GM12874 (cell line): ENCODE measurements around the gene MYO7B.

Experiments
- TF ChIP-seq, protein P1 (sequence below): IDR thresholded peaks from 2 replicates; pipeline ENCODE4 v1.5.1; 2011; ENCODE audit warnings: low read depth, mild to moderate bottlenecking, control low read depth, low read length, moderate library complexity; ENCODE audit not compliant: insufficient read depth

Gene MYO7B

DNA sequence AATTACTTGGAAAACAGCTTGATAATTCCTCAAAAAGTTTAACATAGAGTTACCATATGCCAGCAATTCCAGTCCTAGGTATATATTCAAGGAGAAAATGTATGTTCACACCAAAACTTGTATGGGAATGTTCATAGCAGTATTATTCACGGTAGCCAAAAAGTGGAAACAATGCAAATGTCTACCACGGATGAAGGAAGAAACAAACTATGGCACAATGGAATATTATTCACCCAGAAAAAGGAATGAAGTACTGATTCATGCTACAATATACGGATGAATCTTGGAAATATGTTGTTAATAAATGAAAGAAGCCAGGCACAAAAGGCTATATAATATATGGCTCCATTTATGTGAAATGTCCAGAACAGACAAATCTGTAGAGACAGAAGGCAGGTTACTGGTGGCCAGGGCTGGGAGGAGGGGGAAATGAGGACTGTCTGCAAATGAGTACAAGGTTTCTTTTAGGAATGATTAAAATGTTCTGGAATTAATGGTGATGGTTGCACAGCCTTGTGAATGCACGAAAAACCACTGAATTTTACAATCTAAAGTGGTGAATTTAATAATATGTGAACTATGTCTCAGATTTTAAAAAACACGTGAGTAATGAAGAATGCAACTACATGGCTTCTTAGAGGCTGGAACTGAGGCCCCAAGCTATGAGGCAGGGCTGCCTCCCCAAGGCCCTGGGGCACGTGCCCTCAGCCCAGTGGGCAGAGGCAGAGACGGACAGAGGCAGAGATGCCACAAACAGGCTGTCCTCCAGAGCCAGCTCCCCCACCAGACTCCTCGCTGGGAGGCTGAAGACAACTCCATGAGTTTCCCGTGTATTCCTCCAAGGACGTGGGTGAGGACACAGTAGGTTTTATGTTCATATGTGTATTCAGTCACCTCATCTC lies 134.8 kb downstream of the MYO7B start:
- TF ChIP-seq, protein P1, sequence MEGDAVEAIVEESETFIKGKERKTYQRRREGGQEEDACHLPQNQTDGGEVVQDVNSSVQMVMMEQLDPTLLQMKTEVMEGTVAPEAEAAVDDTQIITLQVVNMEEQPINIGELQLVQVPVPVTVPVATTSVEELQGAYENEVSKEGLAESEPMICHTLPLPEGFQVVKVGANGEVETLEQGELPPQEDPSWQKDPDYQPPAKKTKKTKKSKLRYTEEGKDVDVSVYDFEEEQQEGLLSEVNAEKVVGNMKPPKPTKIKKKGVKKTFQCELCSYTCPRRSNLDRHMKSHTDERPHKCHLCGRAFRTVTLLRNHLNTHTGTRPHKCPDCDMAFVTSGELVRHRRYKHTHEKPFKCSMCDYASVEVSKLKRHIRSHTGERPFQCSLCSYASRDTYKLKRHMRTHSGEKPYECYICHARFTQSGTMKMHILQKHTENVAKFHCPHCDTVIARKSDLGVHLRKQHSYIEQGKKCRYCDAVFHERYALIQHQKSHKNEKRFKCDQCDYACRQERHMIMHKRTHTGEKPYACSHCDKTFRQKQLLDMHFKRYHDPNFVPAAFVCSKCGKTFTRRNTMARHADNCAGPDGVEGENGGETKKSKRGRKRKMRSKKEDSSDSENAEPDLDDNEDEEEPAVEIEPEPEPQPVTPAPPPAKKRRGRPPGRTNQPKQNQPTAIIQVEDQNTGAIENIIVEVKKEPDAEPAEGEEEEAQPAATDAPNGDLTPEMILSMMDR: no peak

DNA sequence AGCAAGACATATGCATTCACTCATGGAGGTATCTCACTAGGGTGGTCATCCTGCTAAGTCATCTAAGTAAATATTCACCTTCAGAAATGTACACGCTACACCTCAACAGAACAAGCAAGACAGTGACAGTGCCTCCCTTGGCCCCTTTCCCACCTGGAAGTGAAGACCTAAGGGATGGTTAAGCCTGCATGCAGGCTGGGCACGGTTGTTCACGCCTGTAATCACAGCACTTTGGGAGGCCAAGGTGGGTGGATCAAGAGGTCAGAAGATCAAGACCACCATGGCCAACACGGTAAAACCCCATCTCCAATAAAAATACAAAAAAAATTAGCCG lies 135.4 kb downstream of the MYO7B start:
- TF ChIP-seq, protein P1: no peak

DNA sequence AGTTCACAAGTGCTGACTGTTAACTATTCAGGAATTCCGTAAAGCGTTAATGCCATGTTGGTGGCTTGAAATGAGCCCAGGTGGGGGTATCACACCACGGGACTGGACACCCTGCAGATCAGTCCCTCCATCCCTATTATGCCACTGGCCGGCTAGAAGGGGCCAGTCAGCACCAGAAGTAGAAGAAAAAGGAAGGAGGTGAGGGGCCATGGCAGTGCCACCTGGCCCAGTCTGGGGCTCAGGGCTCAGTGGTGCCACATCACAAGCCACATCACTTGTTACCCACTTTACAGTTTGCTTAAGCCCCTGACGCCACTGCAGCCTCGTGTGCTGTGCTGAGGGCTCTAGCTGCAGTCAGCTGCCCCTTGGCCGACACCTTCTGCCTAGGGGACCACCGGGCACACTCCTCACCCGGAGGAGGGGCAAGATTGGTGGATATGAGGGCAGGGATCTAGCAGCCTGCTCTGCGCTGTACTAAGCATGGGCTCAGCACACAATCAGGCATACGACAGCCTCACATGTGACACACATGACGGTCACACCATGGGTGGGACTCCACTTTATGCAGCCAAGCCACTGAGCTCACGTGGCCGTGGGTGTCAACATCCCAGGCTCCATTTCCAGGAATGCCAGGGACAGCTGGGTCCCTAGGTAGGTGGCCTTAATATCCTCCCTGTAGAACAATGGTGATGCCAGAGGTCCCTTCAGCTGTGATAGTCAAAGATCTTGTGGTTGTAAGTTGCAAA lies 136.2 kb downstream of the MYO7B start:
- TF ChIP-seq, protein P1: no peak

DNA sequence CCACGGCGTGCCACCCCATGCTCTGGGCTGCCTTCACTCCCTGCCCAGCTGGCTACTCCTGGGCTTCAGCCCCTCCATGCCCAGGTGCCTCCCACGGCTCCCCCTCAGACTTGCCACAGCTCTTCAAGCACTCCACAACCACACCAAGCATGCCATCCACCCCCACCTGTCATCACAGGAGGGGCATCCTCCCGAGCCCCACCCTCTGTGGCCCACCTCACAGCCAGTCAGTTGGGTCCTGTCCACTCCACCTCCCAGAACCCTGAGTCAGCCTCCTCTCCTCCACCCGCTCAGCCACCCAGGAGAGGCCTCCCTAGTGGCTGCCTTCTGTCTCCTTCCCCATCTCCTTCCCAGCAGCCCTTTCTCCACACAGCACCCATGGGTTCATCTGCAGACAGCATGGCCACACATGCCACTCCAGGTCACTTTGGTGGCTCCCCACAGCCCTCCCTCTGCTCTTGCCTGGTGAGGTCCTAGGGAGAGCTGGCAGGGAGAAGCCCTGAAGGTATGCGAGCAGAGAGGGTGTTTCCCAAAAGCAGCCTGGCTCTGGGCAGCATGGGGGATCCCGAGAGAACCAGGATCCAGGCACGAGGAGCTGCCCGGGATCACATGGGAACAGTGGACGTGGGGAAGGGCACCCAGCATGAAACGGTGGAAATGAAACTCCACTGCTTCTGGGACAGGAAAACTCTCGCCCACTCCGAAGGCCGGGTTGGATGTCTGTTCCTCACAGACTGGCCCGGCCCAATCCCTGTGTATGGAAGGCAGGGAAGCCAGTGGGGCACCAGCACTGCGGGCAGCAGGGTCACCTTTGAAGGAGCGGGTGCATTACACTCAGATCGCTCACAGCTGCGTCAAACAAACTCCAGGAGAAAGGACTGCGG lies 137.1 kb downstream of the MYO7B start:
- TF ChIP-seq, protein P1: no peak

GRCh38 chr2:127673291-127674069 lies 138.0 kb downstream of the MYO7B start:
- TF ChIP-seq, protein P1: no peak

DNA sequence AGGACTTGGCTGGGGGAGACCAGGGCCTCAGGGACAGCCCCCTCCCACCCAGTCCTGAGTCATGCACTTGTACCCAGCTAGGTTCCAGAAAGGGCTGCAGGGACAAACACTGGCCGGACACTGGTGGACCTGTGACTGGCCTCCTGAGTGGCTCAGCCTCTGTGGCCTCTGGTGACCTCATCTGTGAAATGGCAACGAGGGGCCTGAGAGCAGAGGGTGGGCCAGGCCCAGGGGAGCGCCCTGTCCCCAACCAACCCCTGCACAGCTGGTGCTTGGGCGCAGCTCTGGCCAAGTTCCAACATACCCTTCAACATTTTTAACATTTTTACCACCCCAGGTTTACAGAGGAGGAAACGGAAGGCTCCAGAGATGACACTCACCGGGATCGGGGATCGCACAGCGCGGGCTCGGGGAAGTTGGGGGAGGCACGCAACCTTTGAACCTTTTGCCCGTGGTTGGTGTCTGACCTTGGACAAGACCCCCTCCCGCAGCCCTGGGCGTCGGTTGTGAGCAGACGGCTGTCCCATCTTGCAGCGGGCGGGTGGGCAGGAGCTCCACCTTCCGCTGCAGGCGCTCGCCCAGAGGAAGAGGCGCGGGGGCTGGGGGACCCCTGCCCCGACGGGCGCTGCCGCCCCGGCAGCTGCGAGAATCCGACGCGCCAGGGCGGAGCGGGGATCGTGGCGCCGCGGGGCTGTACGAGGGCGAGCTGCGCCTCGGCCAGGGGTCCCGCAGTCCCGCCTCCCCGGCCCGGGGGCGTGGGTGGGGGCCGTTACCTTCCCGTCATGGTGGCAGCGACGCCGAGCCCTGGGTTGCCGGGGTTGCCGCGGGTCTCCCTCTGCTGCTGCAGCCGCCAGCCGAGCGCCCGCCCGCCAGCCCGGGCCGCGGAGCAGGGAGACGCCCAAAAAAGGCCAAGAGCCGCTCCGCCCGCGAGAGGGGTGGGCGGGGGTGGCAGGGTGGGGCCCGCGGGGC lies 139.0 kb downstream of the MYO7B start:
- TF ChIP-seq, protein P1: no peak
